Gastrocnemius medialis (tissue), 4 donors: ENCODE results near the gene PPP1CB. TPM values are rescaled to one million over a fixed set of nuclear protein-coding genes. Genes with fewer than 3 reads are reported as not detected.

Experiments used
- ATAC-seq, 2 donors: fragments of 150-250 bp; one replicate each; pipeline ENCODE4 v1.9.1; 2016
- DNase-seq, 2 donors: peaks; one replicate each; pipeline ENCODE4 v3.0.0-alpha.2; 2019
- H3K27ac ChIP-seq, 4 donors: fragments of 200-600 bp; sonication (generic); 1 replicate in 1 of 4; 2 replicates in 3 of 4; pipeline ENCODE4 v1.5.1; 2016 to 2018; ENCODE audit warnings: mild to moderate bottlenecking in 2 of 4, moderate library complexity in 1 of 4
- H3K27me3 ChIP-seq, 3 donors: fragments of 200-600 bp; sonication (generic) in 2 of 3; 1 replicate in 1 of 3; 2 replicates in 2 of 3; pipeline versions ENCODE4 v1.5.1 to v1.6.0; 2016 to 2019; ENCODE audit warnings: mild to moderate bottlenecking in 1 of 3, moderate library complexity in 1 of 3
- H3K36me3 ChIP-seq, 2 donors: fragments of 200-600 bp; sonication (generic) in 1 of 2; one replicate each; pipeline ENCODE4 v1.5.1; 2017 to 2018
- H3K4me1 ChIP-seq, 2 donors: fragments of 200-600 bp; sonication (generic) in 1 of 2; one replicate each; pipeline ENCODE4 v1.5.1; 2016 to 2017; ENCODE audit warnings: mild to moderate bottlenecking in 2 of 2
- H3K4me3 ChIP-seq, 4 donors: fragments of 200-600 bp; sonication (generic) in 3 of 4; 1 replicate in 1 of 4; 2 replicates in 3 of 4; pipeline ENCODE4 v1.5.1; 2016 to 2019; ENCODE audit warnings: mild to moderate bottlenecking in 2 of 4
- H3K9me3 ChIP-seq, 3 donors: fragments of 200-600 bp; sonication (generic) in 2 of 3; 1 replicate in 1 of 3; 2 replicates in 2 of 3; pipeline ENCODE4 v1.5.1; 2016 to 2019
- POLR2A ChIP-seq, 2 donors: fragments of 450-650 bp; IDR thresholded peaks; one replicate each; pipeline ENCODE4 v1.6.1; 2017; ENCODE audit warnings: antibody characterized with exemption in 2 of 2, mild to moderate bottlenecking in 2 of 2, moderate library complexity in 2 of 2
- in situ Hi-C, 4 donors: fragments of 200-750 bp; cut with MboI; loops; one replicate each; pipeline versions ENCODE4 v1.15.0 to v1.8.0; 2017; ENCODE audit warnings: low sequenced_read_pairs in 4 of 4
- intact Hi-C: fragments of 100-400 bp; cut with DNase I; formaldehyde crosslinking; loops from one replicate; pipeline ENCODE4 v1.15.1; 2023; ENCODE audit warnings: low total_unique reads
- total RNA-seq, 4 donors: library from RNA; depleted of rRNA; stranded (reverse); fragments of >200 nt; gene quantifications; one replicate each; pipeline versions ENCODE4 v1.1.0 to v1.2.3, GENCODE V29; 2016
- TF ChIP-seq, protein P1 (sequence below), 5 experiments: fragments of 450-650 bp in 3 of 5; fragments of 200-600 bp in 2 of 5; sonication (generic) in 2 of 5; IDR thresholded peaks in 4 of 5; conservative IDR thresholded peaks in 1 of 5; 1 replicate in 4 of 5; 2 replicates in 1 of 5; pipeline ENCODE4 v1.5.1; 2016 to 2019; ENCODE audit warnings: antibody characterized with exemption in 5 of 5, mild to moderate bottlenecking in 3 of 5, moderate library complexity in 3 of 5

PPP1CB gene
- total RNA-seq, 4 donors from 2014 or later: 230 to 419 (median 317) TPM

DNA sequence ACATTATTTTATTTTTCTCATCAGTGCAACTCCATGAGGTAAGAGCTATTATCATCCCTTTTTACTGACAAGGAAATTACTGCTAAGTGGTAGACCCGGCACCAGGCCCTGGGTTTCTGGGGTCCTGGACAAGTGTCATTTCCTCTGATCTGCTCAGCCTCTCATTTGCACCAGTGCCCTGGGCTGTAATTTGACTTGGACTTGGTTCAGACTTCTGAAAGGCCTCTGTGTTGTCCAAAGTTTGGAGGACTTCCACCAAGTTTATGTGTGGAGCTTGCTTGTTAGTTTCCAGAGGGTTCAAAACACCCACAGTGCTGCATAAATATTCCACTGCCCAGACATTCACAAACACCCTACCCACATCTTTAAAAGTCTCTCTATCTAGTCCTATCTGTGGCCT lies 44.0 kb upstream of the PPP1CB start:
- Histone ChIP-seq H3K4me1 (peaks cover 10 to 17% of the 10 kb centered on the region in 2 donors), H3K9me3 (no peaks in the 10 kb centered on the region), H3K36me3 (no peaks in the 10 kb centered on the region), H3K27ac (no peak overlapping the region), H3K27me3 (no peaks in the 10 kb centered on the region), H3K4me3 (no peak overlapping the region)
- in situ Hi-C loops (no loop called here), intact Hi-C loops (no loop called here)
- no peak for TF ChIP-seq POLR2A (IDR thresholded peaks at IDR 0.05)
- TF ChIP-seq, protein P1, sequence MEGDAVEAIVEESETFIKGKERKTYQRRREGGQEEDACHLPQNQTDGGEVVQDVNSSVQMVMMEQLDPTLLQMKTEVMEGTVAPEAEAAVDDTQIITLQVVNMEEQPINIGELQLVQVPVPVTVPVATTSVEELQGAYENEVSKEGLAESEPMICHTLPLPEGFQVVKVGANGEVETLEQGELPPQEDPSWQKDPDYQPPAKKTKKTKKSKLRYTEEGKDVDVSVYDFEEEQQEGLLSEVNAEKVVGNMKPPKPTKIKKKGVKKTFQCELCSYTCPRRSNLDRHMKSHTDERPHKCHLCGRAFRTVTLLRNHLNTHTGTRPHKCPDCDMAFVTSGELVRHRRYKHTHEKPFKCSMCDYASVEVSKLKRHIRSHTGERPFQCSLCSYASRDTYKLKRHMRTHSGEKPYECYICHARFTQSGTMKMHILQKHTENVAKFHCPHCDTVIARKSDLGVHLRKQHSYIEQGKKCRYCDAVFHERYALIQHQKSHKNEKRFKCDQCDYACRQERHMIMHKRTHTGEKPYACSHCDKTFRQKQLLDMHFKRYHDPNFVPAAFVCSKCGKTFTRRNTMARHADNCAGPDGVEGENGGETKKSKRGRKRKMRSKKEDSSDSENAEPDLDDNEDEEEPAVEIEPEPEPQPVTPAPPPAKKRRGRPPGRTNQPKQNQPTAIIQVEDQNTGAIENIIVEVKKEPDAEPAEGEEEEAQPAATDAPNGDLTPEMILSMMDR (IDR thresholded peaks at IDR 0.05 in 4 of 5, conservative IDR thresholded peaks at IDR 0.05 in 1 of 5): no peak
- no peak for DNase-seq
- ATAC-seq: no peak

DNA sequence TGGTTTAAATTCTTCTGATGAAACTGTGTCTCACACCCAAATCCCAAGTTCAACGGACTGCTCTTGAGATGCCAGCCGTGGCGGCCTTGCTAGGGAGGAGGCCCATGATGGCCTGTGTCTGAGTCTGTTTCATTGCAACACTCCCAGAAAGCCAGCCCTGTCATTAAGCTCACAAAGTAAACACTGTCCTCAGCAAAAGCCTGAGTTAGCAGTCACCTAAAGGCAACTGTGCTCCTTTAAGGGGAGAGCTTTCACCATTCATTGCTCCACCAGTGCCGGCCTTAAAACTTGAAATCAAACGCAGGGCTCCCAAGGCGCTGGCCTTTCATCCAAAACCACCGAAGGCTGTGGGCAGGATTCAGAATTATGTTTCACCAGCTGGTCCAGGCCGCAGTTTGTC lies 42.5 kb upstream of the PPP1CB start:
- in situ Hi-C loops (no loop called here), intact Hi-C loops (no loop called here)
- Histone ChIP-seq H3K4me3 (no peak overlapping the region), H3K27ac (peak overlapping the region; percentile 46 to 64 (median 54)), H3K4me1 (peaks cover 10 to 16% of the 10 kb centered on the region in 2 donors), H3K9me3 (no peaks in the 10 kb centered on the region), H3K27me3 (no peaks in the 10 kb centered on the region), H3K36me3 (no peaks in the 10 kb centered on the region)
- TF ChIP-seq, protein P1 (IDR thresholded peaks at IDR 0.05 in 4 of 5, conservative IDR thresholded peaks at IDR 0.05 in 1 of 5): no peak
- no peak for TF ChIP-seq POLR2A (IDR thresholded peaks at IDR 0.05)
- ATAC-seq (peak; percentile 72 to 82), DNase-seq (peak in 1 of 2 donors; percentile 31)

DNA sequence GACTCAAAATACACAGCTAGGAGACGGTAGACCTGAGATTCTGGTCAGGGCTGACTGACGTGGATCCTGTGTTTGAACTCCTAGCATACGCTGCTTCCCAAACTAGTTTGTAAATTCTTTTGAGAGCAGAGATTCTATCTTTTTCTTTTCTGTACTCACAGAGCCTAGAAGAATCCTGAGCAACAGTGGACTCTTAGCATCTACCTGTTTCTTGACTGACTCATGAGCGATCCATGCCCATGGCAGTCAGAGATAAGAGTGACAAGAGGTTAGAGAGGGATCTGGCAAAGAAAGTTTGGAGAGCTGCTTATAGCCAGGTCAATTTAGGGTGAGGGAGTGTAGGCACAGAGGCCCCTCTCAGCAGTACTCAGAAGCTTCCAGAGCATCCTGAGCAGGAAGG lies 41.1 kb upstream of the PPP1CB start:
- TF ChIP-seq, protein P1 (IDR thresholded peaks at IDR 0.05 in 4 of 5, conservative IDR thresholded peaks at IDR 0.05 in 1 of 5): no peak
- no peak for TF ChIP-seq POLR2A (IDR thresholded peaks at IDR 0.05)
- in situ Hi-C loops (no loop called here), intact Hi-C loops (no loop called here)
- no peak for ATAC-seq
- no peak for DNase-seq
- Histone ChIP-seq H3K4me3 (no peak overlapping the region), H3K4me1 (peaks cover 10 to 18% of the 10 kb centered on the region in 2 donors), H3K27me3 (no peaks in the 10 kb centered on the region), H3K9me3 (no peaks in the 10 kb centered on the region), H3K27ac (no peak overlapping the region), H3K36me3 (no peaks in the 10 kb centered on the region)

DNA sequence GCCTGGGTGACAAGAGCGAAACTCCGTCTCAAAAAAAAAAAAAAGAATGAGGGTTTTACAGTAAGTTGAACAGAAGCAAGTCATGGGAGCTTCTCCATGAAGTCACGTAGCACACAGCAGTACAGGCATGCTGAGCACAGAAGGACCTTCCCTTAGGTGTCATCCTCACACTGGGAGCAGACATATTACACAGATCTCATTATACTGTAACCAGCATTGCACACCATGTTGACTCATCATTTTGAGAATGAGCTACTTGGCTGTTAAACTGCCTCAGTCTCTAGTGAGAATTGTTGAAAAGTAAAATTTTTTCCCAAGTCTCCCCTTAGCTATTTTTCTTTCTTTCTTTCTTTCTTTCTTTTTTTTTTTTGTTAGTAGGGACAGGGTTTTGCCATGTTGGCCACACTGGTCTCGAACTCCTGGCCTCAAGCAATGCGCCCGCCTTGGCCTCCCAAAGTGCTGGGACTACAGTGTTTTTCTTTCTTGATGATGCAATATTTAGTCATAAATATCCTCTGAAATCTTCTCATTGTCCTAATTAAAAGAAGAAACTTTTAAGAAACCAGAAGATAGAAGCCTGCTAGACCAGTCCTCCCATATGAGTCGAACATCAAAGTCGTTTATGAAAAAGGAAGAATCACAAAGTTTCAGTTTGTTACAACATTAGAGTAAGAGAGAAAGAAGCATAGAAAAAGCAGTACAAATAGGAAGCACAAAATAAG lies 37.9 kb upstream of the PPP1CB start:
- H3K4me1 ChIP-seq: peaks cover 30 to 33% of the 10 kb centered on the region in 2 donors
- TF ChIP-seq POLR2A (IDR thresholded peaks at IDR 0.05): no peak
- TF ChIP-seq, protein P1 (IDR thresholded peaks at IDR 0.05 in 4 of 5, conservative IDR thresholded peaks at IDR 0.05 in 1 of 5): no peak
- no peaks in the 10 kb centered on the region for H3K9me3 ChIP-seq
- no peak for DNase-seq
- H3K27ac ChIP-seq: no peak overlapping the region
- no peaks in the 10 kb centered on the region for H3K36me3 ChIP-seq
- H3K4me3 ChIP-seq: no peak overlapping the region
- ATAC-seq: no peak
- H3K27me3 ChIP-seq: no peaks in the 10 kb centered on the region
- intact Hi-C loops (no loop called here), in situ Hi-C loops (no loop called here)
